ENCODE data around the gene ANKDD1A.

The ANKDD1A gene

DNA sequence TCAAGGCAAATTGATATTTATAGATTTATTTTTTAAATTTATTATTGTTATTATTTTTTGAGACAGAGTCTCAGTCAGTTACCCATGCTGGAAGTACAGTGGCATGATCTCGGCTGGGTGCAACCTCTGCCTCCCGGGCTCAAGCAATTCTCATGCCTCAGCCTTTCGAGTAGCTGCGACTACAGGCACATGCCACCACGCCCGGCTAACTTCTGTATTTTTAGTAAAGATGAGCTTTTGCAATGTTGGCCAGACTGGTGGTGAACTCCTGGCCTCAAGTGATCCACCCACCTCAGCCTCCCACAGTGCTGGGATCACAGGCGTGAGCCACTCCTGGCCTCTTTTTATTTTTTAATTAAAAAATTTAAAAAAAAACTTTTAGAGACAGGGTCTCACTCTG is 59.0 kb downstream of the ANKDD1A start:
- DNase-seq (ENCODE audit: low spot score): no peak

DNA sequence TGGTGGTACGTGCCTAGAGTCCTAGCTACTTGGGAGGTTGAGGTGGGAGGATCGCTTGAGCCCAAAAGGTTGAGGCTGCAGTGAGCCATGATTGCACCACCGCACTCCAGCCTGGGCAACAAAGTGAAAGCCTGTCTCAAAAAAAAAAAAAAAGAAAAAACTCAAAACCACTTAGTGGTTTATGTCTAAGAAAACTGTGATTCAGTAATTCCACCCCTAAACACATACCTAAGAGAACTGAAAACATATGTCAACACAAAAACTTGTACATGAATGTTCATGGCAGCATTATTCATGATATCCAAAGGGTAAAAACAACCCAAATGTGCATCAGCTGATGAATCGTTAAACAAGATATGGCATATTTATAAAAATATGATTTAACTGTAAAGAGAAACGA is 63.7 kb downstream of the ANKDD1A start:
- no peak for DNase-seq (ENCODE audit: low spot score)

- DNase-seq (ENCODE audit: low spot score): peak; percentile 26
Observed at GRCh38 chr15:64979252-64979710, 67.6 kb downstream of the ANKDD1A start.

DNA sequence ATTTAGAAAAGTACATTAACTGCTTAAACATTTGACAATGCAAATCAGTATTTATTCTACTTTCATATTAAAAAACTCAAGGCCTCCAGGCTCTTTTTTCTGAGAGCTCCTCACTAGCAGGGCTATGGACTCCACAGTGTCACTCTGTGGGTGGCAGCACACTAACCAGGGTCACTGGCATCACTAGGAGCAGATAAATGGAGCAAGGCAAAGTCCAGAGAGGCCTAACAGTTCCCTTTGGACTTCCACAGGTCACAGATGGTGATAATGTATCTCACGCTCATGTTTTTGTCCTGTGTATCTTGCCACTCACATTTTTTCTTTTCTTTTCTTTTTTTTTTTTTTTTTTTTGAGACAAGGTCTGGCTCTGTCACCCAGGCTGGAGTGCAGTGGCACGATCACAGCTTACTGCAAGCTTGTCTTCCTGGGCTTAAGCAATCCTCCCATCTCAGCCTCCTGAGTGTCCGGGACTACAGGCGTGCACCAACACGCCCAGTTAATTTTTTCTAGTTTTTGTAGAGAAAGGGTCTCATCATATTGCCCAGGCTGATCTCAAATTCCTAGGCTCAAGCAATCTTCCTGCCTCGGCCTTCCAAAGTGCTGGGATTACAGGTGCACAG is 70.2 kb downstream of the ANKDD1A start:
- no peak for DNase-seq (ENCODE audit: low spot score)

DNA sequence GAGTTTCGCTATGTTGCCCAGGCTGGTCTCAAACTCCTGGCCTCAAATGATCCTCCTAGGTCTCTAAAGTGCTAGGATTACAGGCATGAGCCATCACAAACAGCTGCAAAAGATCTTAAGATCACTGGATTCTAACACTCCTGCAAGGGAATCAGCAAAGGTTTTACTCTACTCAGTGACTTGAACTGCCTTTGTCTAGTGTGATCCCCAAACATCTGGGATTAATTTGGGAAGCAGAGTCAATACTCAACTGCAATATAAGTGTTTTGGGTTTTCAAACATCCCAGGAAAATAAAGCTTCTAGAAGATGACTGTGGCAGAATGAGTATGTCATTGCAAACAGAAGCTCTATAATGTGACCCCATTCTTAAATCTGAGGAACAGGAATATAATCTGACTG is 70.8 kb downstream of the ANKDD1A start:
- DNase-seq (ENCODE audit: low spot score): no peak

DNA sequence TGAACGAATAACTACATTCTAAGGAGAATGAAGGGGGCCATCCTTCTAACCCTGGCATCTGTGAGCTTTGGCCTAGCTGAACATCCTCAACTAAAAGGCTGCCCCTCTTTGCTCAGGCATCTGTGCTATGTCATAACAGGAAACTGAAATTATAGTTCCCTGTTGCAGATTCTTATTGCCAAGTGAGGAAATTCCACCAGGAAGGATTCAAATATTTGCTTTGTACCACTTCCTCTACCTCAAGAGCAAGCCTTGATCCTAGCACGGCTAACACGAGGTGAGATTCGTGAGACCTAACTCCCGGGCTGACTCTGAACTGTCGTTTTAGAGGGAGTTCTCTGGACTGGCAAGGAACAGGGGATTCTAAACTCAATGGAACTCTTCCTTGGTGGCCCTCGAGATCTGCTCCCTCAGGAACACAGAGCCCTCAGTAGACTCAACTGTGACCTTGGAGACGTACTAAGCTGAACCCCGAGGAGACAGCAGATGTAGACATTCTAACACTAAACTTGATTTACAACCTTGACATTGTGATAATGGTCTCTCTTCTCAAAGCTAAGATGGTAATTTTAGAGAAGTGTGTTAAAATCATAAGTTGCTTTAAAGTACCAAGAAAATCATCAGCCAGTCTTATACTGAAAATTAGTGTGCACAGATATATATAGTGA is 73.8 kb downstream of the ANKDD1A start:
- DNase-seq (ENCODE audit: low spot score): no peak

DNA sequence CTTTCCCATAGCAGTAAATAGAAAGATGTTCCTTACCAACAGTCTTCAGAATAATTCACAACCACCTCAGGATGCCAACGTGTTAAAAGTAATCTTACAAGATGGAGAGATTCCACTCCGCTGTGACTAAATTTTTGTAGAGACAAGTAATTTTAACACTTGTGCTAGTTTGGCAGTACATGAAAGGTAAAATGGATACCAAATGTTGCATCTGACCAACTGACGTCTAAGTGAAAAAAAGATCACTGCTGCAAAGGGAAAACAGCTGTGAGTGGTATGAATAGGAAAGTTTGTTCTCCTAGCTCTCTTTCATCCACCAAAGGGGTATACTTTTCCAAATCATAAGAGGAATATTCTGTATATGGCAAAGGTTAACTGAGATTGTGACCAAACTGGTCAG is 75.4 kb downstream of the ANKDD1A start:
- no peak for DNase-seq (ENCODE audit: low spot score)

DNA sequence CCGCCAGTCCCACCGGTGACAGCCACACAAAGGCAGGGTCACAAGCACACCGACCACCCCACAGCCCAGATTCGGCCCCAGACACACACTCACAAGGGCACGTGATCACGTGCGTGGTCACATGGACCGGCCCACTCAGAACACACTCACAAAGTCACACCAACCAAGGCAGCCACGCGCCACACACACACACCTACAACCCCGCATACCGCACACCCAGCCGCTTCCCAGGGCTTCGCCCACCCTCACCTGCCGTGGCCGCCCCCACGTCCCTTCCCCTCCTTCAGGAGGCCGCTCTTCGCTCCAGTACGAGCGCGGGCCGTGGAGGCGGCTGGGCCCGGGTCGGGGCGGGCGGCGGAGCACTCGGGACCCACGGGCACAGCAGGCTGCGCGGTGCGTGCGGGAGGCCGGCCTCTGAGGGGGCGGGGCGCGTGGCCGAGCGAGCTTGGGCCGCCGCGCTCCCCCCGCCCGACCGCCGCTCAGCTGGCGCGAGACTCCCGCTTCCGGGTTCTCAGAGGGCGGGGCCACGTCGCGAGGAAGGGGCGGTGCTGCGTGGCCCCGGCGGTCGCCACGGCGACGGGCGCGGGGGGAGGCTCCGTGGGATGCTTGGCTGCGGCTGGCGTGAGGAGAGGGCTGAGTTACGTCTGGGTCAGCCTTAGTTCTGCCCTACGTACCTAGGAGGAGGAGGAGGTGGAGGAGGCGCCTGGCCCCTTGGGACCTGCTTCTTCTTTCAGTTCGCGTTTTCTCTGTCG is 77.9 kb downstream of the ANKDD1A start, which contains the start of gene SPG21:
SPG21 (minus strand) TSS at position 499 of the 752 bp plus-strand sequence. CDS start 6,345 bp downstream, outside the sequence.
- peak; percentile 81 for DNase-seq (ENCODE audit: low spot score)

- no peak for DNase-seq (ENCODE audit: low spot score)
Observed at GRCh38 chr15:64990168-64990470, 78.4 kb downstream of the ANKDD1A start.

- DNase-seq (ENCODE audit: low spot score): no peak
Observed at GRCh38 chr15:64991536-64992135, 79.9 kb downstream of the ANKDD1A start.

DNA sequence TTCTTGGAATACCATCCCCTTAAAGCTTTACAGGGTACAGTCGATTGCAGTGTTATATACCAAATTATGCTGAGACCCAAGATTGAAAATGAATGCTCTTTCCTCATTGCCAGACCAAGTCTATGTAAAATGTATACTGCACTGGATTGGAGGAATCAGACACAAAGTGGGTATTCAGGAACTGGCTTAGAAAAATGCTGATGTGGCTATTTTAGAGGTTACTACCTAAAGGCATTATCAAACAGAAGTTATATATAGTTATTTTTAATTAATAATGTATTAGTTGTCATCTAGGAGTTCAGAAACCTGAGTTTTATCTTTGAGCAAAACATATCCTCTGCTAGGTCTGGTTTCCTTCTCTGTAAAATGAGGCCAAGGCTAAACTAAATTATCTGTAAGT is 81.6 kb downstream of the ANKDD1A start:
- DNase-seq (ENCODE audit: low spot score): no peak

- DNase-seq (ENCODE audit: low spot score): no peak
Observed at GRCh38 chr15:64997066-64997465, 85.4 kb downstream of the ANKDD1A start.

- no peak for DNase-seq (ENCODE audit: low spot score)
Observed at GRCh38 chr15:64997745-64998375, 86.2 kb downstream of the ANKDD1A start.

DNA sequence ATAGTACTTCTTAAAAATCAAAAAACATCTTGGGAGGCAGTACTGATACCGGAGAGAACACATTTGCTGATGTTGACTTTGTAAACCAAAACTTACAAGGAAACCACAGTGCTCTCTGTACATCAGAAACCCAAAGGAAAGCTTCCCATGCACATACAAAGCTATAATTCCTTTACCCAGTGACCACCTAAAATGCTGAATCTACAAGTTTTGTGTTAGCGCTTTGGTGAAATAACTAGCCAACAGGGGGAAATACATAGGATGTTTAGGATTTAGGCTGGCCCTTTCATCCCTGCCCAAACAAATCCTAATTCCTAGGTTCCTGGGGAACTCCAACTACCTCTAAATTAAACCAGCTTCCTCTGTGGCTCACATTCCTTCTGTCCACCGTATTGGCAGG is 93.3 kb downstream of the ANKDD1A start:
- no peak for DNase-seq (ENCODE audit: low spot score)

DNA sequence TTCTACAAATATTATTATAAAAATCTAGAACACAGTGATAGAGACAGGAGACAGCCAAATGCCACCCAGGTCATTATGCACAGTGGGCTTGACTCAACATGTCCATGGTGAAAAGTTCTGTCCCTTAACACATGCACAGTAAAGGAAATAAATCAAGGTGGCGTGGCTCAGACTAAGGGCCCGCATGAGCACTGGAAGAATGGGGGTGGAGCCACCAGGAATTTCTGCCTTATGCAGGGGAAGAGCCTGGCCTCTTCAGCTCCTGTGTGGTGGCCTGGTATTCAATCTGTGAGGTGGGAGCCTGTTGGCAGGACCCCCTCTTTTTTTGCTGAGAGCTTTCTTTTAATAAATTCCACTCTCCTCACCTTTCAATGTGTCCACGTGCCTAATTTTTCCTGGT is 95.2 kb downstream of the ANKDD1A start:
- DNase-seq (ENCODE audit: low spot score): no peak

Measured in COLO829 (cell line).